Globus pallidus (tissue), 1 donor: Measurements from ENCODE around the gene FEZF1.
"Not testable (repeated sequence)": the region's sequence is repeated elsewhere in the genome, so short reads cannot be mapped to it uniquely, and the experiment has no call there.

ENCODE experiments used
- DNase-seq: peaks from one replicate; pipeline ENCODE4 v3.0.0-alpha.2; 2015; ENCODE audit warnings: low spot score

Gene FEZF1

DNA sequence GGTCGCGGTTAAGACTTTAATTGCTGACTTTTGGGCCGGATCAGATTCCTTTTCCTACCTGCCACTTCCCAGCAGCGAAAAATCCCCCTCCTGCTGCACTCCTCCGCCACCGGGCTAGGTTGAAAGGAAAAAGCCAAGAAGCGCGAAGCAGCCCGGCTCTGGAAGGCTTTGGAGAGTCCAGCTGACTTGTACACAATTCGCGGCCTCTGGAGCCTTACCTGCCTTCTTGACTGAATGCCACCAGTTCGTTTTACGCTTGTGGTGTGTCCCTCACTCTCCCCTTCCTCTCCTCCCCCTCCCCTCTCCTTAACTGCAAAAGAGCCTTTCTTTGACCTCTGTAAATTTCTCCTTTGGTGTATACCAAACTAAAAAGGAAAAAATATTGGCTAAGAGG lies 2.7 kb upstream of the FEZF1 start:
- DNase-seq, result no peak

GRCh38 chr7:122306320-122307227 lies 2.0 kb upstream of the FEZF1 start:
- DNase-seq, result no peak

- DNase-seq, result no peak
Observed at GRCh38 chr7:122305475-122306319, 1.1 kb upstream of the FEZF1 start.

DNA sequence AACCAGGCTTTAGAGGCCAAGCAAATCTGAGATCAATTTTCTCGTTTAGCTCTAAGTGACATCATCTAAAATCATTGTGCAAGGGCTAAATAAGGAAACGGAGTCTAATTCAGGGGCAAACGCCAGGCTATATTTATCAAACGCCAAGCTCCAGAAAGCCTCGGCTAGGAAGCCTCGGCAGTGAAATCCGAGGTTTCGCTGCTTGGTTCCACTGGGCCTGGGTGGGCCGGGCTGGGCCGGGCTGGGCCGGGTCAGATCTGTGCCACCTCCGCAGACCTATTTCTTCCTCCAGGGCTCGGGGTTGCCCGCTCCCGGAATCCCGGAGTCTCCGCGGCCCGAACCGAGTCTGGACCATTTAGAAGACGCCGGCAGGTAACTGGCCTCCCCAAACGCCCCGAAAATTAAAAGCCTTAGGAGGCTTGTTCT lies 459 bp upstream of the FEZF1 start:
- DNase-seq, result no peak

DNA sequence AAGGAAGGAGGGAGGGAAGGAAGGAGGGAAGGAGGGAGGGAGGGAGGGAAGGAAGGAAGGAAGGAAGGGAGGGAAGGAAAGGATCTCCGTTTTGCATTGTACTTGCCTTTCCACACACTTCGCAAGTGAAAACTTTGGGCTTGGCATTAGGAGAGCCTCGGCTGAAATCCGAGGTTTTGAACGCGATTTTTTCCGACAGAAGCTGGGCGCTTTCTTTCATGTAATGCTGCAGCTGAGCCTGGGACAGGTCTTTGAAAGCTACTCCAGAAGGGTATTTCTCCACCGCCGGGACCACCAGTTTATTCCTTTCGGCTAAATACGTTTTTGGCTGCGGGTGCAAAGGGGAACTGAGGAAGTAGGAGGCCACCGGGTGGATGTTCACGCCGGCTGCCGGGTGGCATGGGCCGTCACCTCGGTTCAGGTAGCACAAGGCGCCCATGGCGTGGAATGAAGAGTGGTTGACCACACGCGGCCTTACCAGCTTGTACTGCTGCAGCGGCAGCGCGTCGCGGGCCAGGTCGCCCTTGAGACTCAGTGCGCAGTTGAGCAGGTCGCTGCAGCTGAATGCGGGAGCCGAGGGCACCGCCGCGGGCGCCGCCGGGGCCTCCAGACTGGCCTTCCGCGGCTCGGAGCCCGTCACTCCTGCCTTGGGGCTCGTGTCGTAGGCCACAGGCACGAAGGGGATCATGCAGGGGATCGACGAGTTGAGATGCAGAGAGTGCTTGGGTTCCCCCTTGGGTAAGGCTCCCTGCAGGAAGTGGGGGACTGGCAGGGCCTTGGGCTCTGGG lies 825 bp downstream of the FEZF1 start:
- DNase-seq, result no peak

- DNase-seq, result no peak
Observed at GRCh38 chr7:122302761-122303530, 1.6 kb downstream of the FEZF1 start.

DNA sequence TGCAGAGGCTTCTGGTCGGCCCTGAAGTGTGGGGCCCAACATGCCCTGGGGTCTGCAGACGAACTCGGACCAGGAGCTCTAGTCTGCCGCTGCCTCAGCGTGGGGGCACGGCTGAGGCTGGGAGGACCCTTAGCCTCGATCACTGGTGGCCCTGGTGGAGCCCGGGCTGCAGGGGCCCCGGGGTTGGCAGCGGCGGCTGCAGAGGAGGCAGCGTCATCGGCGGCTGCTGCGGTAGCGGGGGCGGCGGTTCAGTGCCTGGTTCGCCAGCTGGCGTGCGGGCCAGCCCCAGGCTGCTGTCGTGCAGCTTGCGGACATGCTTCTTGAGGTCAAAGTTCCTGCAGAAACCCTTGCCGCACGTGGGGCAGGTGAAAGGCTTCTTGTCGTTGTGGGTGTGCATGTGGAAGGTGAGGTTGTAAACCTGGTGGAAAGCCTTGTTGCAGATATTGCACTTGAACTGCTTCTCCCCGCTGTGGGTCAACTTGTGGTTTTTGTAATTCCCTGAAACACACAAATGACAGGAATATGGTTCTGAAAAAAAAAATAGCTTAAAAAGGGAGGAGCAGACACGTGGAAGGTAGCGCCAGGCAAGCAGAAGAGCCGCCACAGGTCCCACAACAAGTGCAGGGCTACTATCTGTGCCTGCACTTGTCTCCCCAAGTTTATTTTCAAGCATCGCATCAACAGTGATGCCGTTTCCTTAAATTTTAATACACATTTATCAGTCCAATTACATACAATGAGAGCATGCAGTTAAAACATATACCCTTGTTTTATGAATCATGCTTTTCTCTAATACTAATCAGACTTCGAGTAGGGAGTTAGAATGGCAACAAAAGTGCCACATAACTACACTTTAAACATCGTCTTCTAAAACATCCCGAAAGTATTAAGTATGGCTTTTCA lies 2.4 kb downstream of the FEZF1 start:
- DNase-seq, result no peak

- DNase-seq, result no peak
Observed at GRCh38 chr7:122300956-122301833, 3.4 kb downstream of the FEZF1 start.

DNA sequence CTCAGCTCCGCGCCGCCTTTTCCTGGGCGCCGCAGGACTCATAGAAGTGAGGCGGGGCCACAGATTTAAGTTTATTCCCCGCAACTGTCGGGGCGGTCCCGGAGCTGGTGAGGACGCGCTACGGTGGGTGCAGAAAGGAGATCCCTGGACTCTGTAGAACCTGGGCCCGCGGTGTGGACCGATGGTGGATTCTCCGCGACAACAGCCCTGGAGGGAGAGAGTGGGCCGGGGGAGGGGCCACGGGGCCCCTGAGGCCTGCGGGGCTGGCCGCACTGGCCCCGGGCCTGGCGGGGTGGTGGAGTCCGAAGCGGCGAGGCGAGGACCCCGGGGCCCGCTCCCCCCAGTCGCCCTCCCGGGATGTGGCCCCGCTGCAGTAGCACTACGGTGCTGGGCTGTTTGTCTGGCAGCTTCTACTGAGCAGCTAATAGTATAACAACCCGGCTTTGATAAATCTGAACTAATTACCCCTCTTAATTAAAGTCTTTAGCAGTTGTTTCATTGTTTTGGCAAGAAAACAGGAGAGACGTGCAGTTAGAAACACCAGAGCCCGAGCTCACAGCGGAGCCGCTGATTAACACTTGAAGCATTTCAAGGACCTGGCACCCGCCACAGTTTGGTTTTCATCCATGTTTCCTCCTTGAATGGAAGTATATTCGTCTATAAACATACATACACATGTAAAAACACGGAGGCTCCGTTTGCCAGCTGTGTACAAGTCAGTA lies 4.2 kb downstream of the FEZF1 start:
- DNase-seq, result no peak

- DNase-seq, result no peak
Observed at GRCh38 chr7:122299624-122300210, 4.8 kb downstream of the FEZF1 start.

DNA sequence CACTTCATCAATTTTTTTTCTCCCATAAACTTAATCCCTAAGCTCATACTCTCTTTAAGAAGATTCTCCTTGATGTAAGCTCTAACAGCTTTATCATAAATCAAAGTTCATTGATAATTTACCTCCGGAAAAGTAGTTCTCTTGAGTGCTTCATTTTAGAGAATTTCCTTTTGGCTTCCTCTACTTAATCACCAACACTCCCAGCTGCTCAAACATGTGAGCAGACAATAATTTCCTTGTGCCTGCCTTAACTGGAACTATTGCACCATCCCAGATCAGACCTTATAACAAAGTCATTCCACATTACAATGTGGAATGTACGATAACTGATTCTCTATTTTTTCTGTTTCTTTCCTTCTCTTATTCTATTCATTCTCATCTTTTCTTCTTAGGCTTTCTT lies 5.9 kb downstream of the FEZF1 start:
- no peak for DNase-seq

GRCh38 chr7:122298131-122298530 lies 6.4 kb downstream of the FEZF1 start:
- DNase-seq, result no peak

DNA sequence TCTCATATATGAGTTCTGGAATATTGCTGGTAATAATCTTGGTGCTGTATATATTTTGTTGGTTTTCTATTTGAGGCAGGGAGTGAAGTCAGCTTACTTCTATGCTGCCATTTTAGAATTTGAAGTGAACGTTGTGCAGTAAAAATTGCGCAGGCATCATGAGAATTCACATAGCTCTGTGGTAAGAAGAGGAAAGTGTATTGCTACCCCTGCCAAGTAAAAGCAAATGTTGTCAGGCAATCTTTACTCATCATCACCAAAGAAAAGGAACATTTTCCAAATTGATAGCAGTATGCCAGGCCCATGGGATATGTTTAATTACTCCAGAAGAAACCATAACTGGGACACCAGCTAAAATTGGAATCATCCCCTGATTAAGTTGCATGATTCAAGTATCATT lies 13.4 kb downstream of the FEZF1 start:
- DNase-seq, result no peak

GRCh38 chr7:122290476-122290875 lies 14.1 kb downstream of the FEZF1 start:
- no peak for DNase-seq

GRCh38 chr7:122289426-122289825 lies 15.1 kb downstream of the FEZF1 start:
- no peak for DNase-seq

DNA sequence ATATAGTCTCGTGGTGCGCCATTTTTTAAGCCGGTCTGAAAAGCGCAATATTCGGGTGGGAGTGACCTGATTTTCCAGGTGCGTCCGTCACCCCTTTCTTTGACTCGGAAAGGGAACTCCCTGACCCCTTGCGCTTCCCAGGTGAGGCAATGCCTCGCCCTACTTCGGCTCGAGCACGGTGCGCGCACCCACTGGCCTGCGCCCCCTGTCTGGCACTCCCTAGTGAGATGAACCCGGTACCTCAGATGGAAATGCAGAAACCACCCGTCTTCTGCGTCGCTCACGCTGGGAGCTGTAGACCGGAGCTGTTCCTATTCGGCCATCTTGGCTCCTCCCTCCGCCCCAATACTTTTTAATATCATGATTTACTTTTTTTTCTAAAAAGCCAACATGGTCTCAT lies 19.9 kb downstream of the FEZF1 start:
- DNase-seq, result not testable (repeated sequence)

DNA sequence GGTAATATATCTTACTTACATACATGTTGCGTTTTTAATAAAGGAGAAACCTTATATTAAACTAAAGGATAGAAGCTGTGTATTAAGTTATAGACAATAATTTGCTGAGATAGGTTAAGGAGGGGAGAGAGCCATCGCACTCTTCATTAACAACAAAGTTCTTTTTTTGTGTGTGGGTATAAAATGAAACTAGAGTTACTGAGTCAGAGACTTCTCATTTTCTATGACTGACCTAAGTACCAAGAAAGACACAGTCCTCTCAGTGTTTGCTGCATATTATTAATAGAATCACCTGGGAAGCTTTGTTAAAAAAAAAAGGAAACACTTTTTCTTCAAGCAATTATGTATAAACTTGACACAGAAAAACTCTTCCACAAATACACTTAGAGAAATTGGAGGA lies 31.4 kb downstream of the FEZF1 start:
- no peak for DNase-seq

DNA sequence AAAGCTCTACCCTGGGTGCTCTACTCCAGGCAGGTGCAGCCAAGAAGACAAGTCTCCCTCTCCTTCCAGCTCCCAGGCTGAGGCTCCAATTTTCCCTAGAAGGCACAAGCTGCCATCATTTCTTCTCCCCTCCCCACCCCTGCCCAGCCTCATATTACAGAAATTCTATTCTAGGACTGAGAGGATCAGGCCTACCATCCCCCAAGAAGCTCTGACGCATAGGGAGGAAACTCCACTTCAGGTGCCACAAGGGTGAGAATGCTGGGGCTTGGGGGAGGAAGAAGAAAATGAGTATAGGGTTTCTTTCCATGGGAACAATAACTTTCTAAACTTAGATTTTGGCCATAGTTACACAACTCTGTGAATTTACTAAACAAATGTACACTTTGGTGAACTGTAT lies 35.3 kb downstream of the FEZF1 start:
- no peak for DNase-seq
